ENCODE data around the gene POLR3H.

- TF ChIP-seq, protein P1, sequence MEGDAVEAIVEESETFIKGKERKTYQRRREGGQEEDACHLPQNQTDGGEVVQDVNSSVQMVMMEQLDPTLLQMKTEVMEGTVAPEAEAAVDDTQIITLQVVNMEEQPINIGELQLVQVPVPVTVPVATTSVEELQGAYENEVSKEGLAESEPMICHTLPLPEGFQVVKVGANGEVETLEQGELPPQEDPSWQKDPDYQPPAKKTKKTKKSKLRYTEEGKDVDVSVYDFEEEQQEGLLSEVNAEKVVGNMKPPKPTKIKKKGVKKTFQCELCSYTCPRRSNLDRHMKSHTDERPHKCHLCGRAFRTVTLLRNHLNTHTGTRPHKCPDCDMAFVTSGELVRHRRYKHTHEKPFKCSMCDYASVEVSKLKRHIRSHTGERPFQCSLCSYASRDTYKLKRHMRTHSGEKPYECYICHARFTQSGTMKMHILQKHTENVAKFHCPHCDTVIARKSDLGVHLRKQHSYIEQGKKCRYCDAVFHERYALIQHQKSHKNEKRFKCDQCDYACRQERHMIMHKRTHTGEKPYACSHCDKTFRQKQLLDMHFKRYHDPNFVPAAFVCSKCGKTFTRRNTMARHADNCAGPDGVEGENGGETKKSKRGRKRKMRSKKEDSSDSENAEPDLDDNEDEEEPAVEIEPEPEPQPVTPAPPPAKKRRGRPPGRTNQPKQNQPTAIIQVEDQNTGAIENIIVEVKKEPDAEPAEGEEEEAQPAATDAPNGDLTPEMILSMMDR (IDR thresholded peaks at IDR 0.05) = no peak
- TF ChIP-seq EZH2 (IDR thresholded peaks at IDR 0.05) = no peak
- no peak for TF ChIP-seq EZH2phosphoT487 (IDR thresholded peaks at IDR 0.05)
Observed at GRCh38 chr22:41555325-41555982, 11.2 kb upstream of the POLR3H start.
